SK-N-SH treated with all-trans-retinoic acid at 6 μM for 48 hours (cell line): ENCODE data around the gene PLA2G3.

Source experiments
- ATAC-seq: fragments of 200-7000 bp; cut with Tn5 transposase; 3 replicates; pipeline ENCODE4 v1.9.1; 2020; ENCODE audit warnings: mild to moderate bottlenecking, moderate library complexity
- ARNTL ChIP-seq: fragments of 450-650 bp; formaldehyde crosslinking; IDR thresholded peaks from 2 replicates; pipeline ENCODE4 v1.5.0; 2020; ENCODE audit warnings: low read depth, mild to moderate bottlenecking, moderate library complexity, borderline replicate concordance
- BACH2 ChIP-seq: fragments of 250-450 bp; sonication (Bioruptor Pico); IDR thresholded peaks from 2 replicates; pipeline ENCODE4 v1.9.0; 2021; ENCODE audit warnings: mild to moderate bottlenecking, borderline replicate concordance
- CREB5 ChIP-seq: fragments of 250-450 bp; sonication (Bioruptor Pico); IDR thresholded peaks from 2 replicates; pipeline ENCODE4 v1.5.1; 2020; ENCODE audit warnings: low read depth, mild to moderate bottlenecking, moderate library complexity
- CSDC2 ChIP-seq: fragments of 250-450 bp; sonication (Bioruptor Pico); IDR thresholded peaks from 2 replicates; pipeline ENCODE4 v1.5.0; 2020; ENCODE audit warnings: mild to moderate bottlenecking, moderate library complexity
- CSRNP3 ChIP-seq: fragments of 250-450 bp; sonication (Bioruptor Pico); IDR thresholded peaks from 2 replicates; pipeline ENCODE4 v1.5.1; 2021; ENCODE audit warnings: mild to moderate bottlenecking, moderate library complexity
- ESRRG ChIP-seq: fragments of 250-450 bp; sonication (Bioruptor Pico); IDR thresholded peaks from 2 replicates; pipeline ENCODE4 v1.6.1; 2021; ENCODE audit warnings: mild to moderate bottlenecking
- GLIS3 ChIP-seq: fragments of 250-450 bp; sonication (Bioruptor Pico); IDR thresholded peaks from 2 replicates; pipeline ENCODE4 v1.5.0; 2020; ENCODE audit warnings: mild to moderate bottlenecking, moderate library complexity
- ISL1 ChIP-seq: fragments of 250-450 bp; sonication (Bioruptor Pico); IDR thresholded peaks from 2 replicates; pipeline ENCODE4 v2.1.2; 2022; ENCODE audit warnings: mild to moderate bottlenecking, moderate library complexity
- PATZ1 ChIP-seq: fragments of 250-450 bp; sonication (Bioruptor Pico); IDR thresholded peaks from 2 replicates; pipeline ENCODE4 v1.8.0; 2020; ENCODE audit warnings: mild to moderate bottlenecking, moderate library complexity, borderline replicate concordance
- PPARA ChIP-seq: fragments of 250-450 bp; sonication (Bioruptor Pico); IDR thresholded peaks from 2 replicates; pipeline ENCODE4 v1.5.0; 2020; ENCODE audit warnings: mild to moderate bottlenecking, borderline replicate concordance
- RARB ChIP-seq: fragments of 250-450 bp; sonication (Bioruptor Pico); IDR thresholded peaks from 2 replicates; pipeline ENCODE4 v1.8.0; 2021; ENCODE audit warnings: mild to moderate bottlenecking, moderate library complexity
- SNAI2 ChIP-seq: fragments of 250-450 bp; sonication (Bioruptor Pico); IDR thresholded peaks from 2 replicates; pipeline ENCODE4 v1.5.0; 2020; ENCODE audit warnings: mild to moderate bottlenecking, moderate library complexity
- TCF4 ChIP-seq: fragments of 250-450 bp; sonication (Bioruptor Pico); IDR thresholded peaks from 2 replicates; pipeline ENCODE4 v1.8.0; 2021; ENCODE audit warnings: mild to moderate bottlenecking, moderate library complexity, borderline replicate concordance
- TOX ChIP-seq: fragments of 250-450 bp; sonication (Bioruptor Pico); IDR thresholded peaks from 2 replicates; pipeline ENCODE4 v1.8.0; 2021; ENCODE audit warnings: mild to moderate bottlenecking, moderate library complexity, borderline replicate concordance
- ZC3H10 ChIP-seq: fragments of 250-450 bp; sonication (Bioruptor Pico); IDR thresholded peaks from 2 replicates; pipeline ENCODE4 v1.5.1; 2021; ENCODE audit warnings: mild to moderate bottlenecking, moderate library complexity
- ZFP30 ChIP-seq: fragments of 450-650 bp; formaldehyde crosslinking; IDR thresholded peaks from 2 replicates; pipeline ENCODE4 v1.5.0; 2022; ENCODE audit warnings: mild to moderate bottlenecking, moderate library complexity
- ZNF565 ChIP-seq: fragments of 450-650 bp; formaldehyde crosslinking; conservative IDR thresholded peaks from 2 replicates; pipeline ENCODE4 v1.5.0; 2020; ENCODE audit warnings: low read depth, mild to moderate bottlenecking, moderate library complexity
- ZNF70 ChIP-seq: fragments of 450-650 bp; formaldehyde crosslinking; IDR thresholded peaks from 2 replicates; pipeline ENCODE4 v1.5.0; 2020; ENCODE audit warnings: mild to moderate bottlenecking, moderate library complexity
- TF ChIP-seq, protein P1 (sequence below): fragments of 250-450 bp; sonication (Bioruptor Pico); IDR thresholded peaks from 2 replicates; pipeline ENCODE4 v1.5.0; 2020; ENCODE audit warnings: mild to moderate bottlenecking, moderate library complexity

PLA2G3 gene

GRCh38 chr22:31134688-31135087, 5.6 kb downstream of the PLA2G3 start:
- TF ChIP-seq BACH2 (CRISPR knock-in tag): no peak
- TF ChIP-seq SNAI2 (CRISPR knock-in tag): no peak
- no peak for TF ChIP-seq RARB (CRISPR knock-in tag)
- no peak for TF ChIP-seq CSRNP3 (CRISPR knock-in tag)
- TF ChIP-seq GLIS3 (CRISPR knock-in tag): no peak
- no peak for TF ChIP-seq CSDC2 (CRISPR knock-in tag)
- TF ChIP-seq ZNF565 (CRISPR knock-in tag): no peak
- no peak for TF ChIP-seq ZFP30 (CRISPR knock-in tag)
- TF ChIP-seq, protein P1, sequence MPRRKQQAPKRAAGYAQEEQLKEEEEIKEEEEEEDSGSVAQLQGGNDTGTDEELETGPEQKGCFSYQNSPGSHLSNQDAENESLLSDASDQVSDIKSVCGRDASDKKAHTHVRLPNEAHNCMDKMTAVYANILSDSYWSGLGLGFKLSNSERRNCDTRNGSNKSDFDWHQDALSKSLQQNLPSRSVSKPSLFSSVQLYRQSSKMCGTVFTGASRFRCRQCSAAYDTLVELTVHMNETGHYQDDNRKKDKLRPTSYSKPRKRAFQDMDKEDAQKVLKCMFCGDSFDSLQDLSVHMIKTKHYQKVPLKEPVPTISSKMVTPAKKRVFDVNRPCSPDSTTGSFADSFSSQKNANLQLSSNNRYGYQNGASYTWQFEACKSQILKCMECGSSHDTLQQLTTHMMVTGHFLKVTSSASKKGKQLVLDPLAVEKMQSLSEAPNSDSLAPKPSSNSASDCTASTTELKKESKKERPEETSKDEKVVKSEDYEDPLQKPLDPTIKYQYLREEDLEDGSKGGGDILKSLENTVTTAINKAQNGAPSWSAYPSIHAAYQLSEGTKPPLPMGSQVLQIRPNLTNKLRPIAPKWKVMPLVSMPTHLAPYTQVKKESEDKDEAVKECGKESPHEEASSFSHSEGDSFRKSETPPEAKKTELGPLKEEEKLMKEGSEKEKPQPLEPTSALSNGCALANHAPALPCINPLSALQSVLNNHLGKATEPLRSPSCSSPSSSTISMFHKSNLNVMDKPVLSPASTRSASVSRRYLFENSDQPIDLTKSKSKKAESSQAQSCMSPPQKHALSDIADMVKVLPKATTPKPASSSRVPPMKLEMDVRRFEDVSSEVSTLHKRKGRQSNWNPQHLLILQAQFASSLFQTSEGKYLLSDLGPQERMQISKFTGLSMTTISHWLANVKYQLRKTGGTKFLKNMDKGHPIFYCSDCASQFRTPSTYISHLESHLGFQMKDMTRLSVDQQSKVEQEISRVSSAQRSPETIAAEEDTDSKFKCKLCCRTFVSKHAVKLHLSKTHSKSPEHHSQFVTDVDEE (CRISPR knock-in tag): no peak
- TF ChIP-seq PATZ1 (CRISPR knock-in tag): no peak
- TF ChIP-seq ESRRG (CRISPR knock-in tag): no peak
- no peak for TF ChIP-seq ARNTL (CRISPR knock-in tag)
- TF ChIP-seq PPARA: no peak
- no peak for TF ChIP-seq TCF4 (CRISPR knock-in tag)
- TF ChIP-seq CREB5 (CRISPR knock-in tag): no peak
- no peak for TF ChIP-seq ZNF70
- no peak for ATAC-seq

- TF ChIP-seq TCF4 (CRISPR knock-in tag) (no peak), ZNF70 (no peak), ISL1 (CRISPR knock-in tag) (no peak), SNAI2 (CRISPR knock-in tag) (no peak), GLIS3 (CRISPR knock-in tag) (no peak), ZNF565 (CRISPR knock-in tag) (no peak), PATZ1 (CRISPR knock-in tag) (no peak), CREB5 (CRISPR knock-in tag) (no peak), ARNTL (CRISPR knock-in tag) (no peak), TOX (CRISPR knock-in tag) (no peak), BACH2 (CRISPR knock-in tag) (no peak)
- ATAC-seq: no peak
Measured at GRCh38 chr22:31133911-31134310, 6.4 kb downstream of the PLA2G3 start.

GRCh38 chr22:31130873-31131272, 9.4 kb downstream of the PLA2G3 start:
- no peak for ATAC-seq
- TF ChIP-seq ZFP30 (CRISPR knock-in tag): no peak
- TF ChIP-seq CSRNP3 (CRISPR knock-in tag): no peak
- no peak for TF ChIP-seq CREB5 (CRISPR knock-in tag)
- TF ChIP-seq, protein P1 (CRISPR knock-in tag): no peak
- no peak for TF ChIP-seq ESRRG (CRISPR knock-in tag)
- no peak for TF ChIP-seq ZNF70
- no peak for TF ChIP-seq GLIS3 (CRISPR knock-in tag)
- TF ChIP-seq ZC3H10 (CRISPR knock-in tag): no peak
- TF ChIP-seq TOX (CRISPR knock-in tag): no peak
